Effector CD8-positive, alpha-beta T cell (primary cell): ENCODE data around the gene ZMYM2.
"Not testable (repeated sequence)": the region's sequence is repeated elsewhere in the genome, so short reads cannot be mapped to it uniquely, and the experiment has no call there.

Source experiments
- DNase-seq: peaks from one replicate; lab custom pipeline; 2025; lab: John Stamatoyannopoulos, UW
- total RNA-seq, 4 experiments: gene quantifications; one replicate each; lab custom pipeline; 2026; lab: John Stamatoyannopoulos, UW

ZMYM2 gene
- 186 to 289 (median 229) reads per million in 4 experiments for total RNA-seq

DNA sequence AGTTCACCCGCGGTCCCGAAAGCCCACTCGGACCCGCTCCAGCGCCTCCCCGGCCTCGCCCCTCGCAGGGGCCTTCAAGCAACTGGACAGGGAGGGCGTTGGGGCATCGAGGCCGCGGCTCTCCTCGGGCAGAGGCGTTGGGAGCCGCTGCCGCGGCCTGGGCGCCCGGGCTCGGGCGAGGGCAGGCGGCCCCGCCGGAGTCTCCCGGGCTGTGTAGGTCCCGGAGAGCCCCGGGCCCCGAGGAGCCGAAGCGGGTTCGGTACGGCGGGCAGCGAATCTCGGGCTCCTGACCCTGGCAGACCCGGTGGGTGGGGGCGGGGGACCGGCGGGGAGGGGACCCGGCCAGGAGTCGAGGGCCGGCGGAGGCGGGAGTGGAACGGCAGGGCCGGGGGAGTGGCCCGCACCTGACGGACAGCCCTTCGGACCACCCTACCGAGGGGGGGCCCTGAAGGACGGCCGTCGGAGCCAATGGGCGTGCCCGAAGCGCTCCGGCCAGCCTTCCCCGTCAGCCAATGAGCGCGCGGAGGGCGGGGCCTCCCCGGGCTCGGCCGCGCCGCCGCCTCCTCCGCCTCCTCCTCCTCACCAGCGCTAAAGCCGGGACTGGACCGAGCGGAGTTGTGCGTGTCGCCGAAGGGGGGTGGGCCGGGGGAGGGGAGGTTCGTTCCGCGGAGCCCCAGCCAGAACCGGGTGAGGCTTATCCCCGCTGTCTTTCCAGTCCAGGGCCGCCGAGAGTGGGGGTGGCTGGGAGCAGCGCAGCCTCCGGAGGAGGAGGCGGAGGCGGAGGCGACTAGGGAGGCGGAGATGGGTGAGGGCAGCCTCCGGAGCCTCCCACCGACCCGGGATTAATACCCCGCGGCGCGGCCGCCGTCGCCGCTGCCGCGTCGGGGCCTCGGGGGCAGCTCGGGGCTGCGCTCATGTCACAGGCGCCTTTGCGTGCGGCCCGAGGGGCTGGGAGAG is at the start of gene ZMYM2:
Gene ZMYM2 (plus strand): TSS at position 573 of the 957 bp plus-strand sequence. CDS start 34,346 bp downstream, outside the sequence.
- DNase-seq = peak; percentile 93

GRCh38 chr13:19910336-19911072 is 48.0 kb upstream of the ZMYM2 start:
- DNase-seq = no peak

DNA sequence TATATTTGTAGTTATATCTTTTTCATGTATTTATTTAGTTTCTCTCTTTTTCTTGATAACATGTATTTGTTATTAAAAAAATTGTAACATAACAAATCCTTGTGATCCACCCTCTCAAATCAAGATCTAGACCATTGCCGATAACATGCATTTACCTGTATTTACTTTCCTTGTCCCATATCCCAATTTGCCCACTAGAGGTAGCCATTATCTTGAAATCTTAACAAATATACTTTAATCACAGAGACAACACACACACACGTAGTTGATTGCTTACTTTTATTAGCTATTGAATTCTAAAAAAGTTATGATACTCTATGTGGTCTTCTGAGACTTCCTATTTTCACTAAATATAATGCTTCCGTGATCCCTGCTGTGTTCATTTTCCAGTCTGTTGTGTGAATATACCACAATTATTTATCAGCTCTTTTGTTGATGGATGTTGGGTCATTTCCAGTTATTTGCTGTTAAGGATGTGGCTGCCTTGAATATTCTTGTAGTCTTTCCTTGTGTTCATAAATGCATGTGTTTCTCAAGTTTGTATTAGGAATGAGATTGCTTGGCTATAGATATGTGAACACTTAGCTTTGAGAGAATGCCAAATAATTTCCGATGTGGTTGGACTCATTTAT is 31.3 kb upstream of the ZMYM2 start:
- no peak for DNase-seq

DNA sequence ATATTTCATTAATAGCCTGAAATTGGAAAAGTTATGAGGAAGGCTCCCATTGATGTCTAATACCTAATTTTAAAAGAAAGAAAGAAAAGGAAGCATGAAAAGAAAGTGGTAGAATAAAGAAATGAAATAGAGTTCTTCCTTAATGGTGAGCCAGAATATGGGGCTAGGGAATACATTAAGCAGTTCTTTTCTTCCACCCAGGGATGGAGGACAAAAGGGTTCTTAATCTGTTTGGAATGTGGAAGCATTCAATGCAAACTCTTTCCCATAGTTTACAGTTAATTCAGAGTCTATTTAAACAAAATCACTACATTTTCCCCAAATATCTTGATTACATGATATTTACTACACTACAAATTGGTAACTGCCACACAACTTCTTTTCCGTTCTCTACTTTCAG is 18.4 kb upstream of the ZMYM2 start:
- DNase-seq = no peak

DNA sequence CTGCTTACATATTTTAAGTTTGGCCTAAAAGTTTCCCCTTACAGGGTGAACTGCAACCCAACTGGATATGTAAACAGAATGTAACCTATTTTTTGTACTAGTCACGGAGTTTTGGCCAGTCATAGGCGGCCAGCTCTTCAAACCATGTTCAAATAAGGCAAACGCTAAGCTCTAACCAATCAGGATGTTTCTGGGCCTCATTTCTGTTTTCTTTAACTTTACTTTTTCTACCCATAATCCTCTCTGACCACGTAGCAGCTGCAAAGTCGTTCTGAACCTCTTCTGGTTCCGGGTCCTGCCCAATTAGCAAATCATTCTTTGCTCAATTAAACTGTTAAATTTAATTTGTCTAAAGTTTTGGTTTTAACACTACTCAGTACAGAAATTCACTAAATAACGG is 8.2 kb upstream of the ZMYM2 start:
- no peak for DNase-seq

DNA sequence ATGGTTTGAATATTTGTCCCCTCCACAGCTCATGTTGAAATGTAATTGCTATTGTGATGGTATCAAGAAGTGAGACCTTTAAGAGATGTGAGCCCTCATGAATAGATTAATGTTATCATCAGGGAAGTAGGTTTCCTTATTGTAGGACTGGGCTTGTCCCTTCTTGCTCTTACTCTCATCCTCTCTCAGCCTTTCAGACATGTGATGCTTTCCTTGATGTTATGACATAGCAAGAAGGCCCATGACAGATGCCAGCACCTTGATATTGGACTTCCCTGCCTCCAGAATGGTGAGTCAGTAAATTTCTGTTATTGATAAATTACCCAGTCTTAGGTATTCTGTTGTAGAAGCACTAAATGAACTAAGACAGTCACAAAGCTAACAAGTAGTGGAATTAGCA is 5.7 kb upstream of the ZMYM2 start:
- DNase-seq = no peak

DNA sequence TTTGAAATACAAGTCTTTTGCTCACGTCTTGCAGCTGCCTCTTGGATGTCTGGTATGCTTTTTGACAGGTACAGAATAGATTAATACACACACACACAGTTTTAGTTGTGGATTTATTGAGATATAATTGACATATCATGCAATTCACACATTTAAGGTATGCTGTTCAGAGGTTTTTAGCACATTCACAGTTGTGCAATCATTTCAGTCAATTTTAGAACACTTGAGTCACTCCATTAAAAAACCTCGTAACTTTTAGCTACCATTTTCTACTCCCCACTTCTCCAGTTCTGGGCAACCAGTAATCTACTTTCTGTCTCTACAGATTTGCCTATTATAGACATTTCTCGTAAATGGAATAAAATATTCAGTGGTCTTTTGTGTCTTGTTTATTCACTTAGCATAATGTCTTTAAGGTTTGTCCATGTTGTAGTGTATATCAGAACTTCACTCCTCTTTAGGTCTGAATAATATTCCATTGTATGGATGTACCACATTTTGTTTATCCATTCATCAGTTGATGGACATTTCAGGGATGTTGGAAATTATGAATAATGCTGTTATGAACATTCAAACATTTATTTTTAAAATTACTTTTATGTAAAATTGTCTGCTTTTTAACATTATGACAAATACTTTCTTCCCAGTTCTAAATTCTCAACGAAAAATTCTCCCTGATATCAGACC is 2.5 kb upstream of the ZMYM2 start:
- DNase-seq = no peak

- peak; percentile 82 for DNase-seq
Measured at GRCh38 chr13:19957320-19958154, 990 bp upstream of the ZMYM2 start.

DNA sequence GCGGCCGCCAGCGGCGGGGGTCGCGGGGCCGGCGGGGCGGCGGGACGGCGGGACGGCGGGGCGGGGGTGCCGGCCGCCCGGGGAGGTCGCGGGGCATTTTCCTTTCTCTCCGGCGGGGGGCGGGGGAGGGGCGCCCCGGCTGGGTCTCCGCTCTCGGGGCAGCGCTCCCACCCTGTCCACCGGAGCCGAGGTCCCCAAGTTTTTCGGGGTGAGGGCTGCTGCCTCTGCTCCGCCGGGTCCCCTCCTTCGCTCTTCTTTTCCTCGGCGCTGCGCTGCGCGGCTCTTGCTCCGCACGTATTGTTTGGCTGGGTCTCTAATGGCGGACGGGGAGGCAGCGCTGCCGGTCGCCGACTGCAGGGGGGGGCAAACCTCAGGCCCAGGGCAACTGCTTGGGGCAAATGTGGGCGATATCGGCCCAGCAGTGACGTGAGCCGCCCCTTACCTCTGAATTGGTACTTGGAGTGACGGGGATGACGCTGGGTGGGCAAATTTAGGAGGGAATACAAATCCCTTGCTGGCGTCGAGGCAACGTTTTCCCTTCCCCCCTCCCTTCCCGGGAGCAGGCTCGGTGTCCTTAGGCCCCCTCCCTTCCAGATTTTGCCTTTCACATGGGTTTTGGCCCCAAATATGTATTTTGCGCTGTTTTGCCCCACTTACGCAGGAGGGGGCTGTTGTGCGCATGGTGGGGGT is 759 bp downstream of the ZMYM2 start:
- peak; percentile 54 for DNase-seq

DNA sequence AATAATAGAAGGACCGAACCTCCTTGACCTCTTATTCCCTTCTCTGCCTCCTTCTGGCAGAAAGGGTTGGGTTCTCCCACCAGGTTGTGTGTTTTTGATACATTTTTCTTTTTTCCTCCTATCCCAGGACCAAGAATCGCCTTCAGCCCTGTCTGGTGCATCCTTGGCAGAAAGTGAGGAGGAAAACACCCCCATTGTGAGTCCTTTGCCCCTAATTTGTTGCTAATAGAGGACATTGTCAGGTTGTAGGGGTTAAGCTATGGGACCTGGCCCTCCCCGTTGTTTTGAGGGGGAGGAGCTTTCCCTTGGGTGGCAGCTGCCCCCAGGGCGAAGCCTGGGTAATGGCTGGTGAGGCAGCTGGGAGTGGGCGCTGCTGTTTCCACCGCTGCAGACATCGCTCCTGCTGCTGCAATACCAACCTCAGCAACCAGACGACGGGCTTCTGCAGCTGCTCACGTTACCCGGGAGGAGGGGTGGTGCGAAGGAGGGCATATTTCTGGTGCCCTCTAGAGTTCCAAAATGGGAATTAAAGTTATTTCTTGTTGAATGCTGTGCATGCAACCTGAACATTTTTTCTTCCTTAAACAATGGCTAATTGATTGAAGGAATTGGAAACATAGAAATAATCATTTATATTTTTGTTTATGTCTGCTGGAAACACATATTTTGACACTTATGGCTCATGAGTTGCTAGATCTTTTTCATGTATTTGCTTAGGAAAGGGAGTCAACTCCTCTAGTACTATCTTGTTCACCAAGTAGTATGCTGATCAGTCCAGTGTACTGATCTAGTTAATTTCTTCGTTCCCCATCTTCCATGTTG is 1.5 kb downstream of the ZMYM2 start:
- peak; percentile 73 for DNase-seq

DNA sequence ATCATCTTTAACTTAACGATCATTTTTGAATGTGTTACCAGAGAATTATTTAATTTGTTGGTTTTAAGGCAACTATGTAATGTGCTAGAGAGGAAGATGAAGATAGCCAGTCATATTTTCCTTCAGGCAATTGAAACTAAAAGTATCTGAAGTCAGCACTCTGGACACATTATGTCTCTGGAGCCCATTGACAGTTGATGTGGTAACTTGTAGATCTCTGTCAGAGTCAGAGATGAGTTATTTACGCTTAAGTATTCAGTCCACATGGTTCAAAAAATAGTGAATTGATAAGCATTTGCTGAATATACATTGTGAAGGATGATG is 2.1 kb downstream of the ZMYM2 start:
- DNase-seq = no peak

DNA sequence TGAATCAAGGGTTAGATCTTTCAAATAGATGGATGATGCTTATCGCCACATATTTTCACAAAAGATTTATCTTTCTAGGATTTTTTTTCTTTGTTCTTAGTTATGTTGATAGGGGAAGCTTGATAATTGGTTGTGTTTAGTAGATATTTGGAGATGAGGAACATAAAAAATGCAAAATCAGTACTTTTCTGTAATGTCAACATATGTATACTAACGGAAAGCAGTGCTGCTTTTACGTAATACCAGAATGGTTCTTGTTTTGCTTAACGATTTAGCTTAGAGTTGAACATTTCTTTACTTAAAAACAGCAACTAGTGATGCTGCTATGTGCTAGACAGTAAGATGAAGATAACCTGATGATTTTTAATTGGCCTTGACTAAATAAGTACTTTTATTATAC is 3.0 kb downstream of the ZMYM2 start:
- no peak for DNase-seq

DNA sequence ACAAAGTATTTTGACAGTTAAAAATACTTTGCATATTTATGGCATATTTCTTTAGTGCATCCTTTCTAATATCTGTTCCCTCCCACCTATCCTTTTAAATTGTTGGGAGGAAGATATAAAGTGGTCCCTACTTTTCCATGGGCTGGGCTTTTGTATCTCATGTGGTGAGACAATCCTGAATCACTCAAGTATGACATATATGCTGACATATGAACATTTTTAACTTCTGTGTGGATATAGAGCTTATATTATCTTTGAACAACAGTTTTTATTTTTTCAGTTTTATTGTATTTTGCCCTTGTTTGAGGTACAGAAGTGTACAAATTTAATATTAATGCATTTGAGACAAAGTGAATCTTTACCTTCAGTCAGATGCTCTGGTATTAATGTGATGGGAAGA is 3.4 kb downstream of the ZMYM2 start:
- no peak for DNase-seq

- no peak for DNase-seq
Measured at GRCh38 chr13:19962894-19963293, 4.4 kb downstream of the ZMYM2 start.

GRCh38 chr13:19967621-19968020 is 9.1 kb downstream of the ZMYM2 start:
- DNase-seq = no peak

GRCh38 chr13:19974498-19975009 is 16.0 kb downstream of the ZMYM2 start:
- DNase-seq = not testable (repeated sequence)

- no peak for DNase-seq
Measured at GRCh38 chr13:19978831-19979437, 20.4 kb downstream of the ZMYM2 start.

DNA sequence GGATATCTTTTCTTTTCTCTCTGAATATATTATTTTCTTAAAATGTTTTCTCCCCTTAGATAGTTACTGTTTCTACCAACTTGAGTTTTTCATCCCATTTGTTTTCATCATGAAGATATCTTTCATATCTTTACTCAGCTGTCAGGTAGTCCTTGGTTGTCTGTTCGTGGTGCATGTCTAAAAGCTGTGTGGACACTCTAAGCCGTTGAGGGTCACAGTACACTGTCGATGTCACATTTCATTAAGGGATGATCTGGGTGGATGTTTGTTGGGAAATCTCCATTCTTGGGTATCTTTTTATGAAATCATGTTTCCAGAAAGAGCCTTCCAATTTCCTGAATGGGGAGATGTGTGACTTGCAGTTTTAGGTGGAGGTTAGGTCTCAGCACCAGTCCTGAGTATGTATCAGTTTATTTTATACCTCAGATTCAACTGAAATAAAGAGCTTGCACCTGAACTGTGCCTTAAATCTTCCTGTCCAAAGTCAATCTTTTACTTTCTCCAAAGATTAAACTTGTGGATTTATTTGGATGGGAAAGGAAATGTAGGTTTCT is 23.2 kb downstream of the ZMYM2 start:
- no peak for DNase-seq
